Adipocyte (in vitro differentiated cells): ENCODE data around the gene IL20.
A peak's percentile ranks its signal among the peaks of the same experiment; 100 is the strongest.

Experiments
- DNase-seq: peaks from one replicate; pipeline ENCODE4 v3.0.0-alpha.2; 2015; ENCODE audit warnings: low read depth
- H3K27me3 ChIP-seq: replicated peaks from 2 replicates; pipeline ENCODE4 v1.7.0; 2013; ENCODE audit warnings: mild to moderate bottlenecking, low read length, moderate library complexity; ENCODE audit not compliant: control insufficient read depth, insufficient read depth
- H3K36me3 ChIP-seq: 2 replicates; pipeline ENCODE4 v1.7.0; 2013; ENCODE audit warnings: low read length, mild to moderate bottlenecking, moderate library complexity; ENCODE audit not compliant: control insufficient read depth, insufficient read depth, severe bottlenecking
- H3K4me1 ChIP-seq: 2 replicates; pipeline ENCODE4 v1.7.0; 2013; ENCODE audit warnings: mild to moderate bottlenecking, low read length, moderate library complexity; ENCODE audit not compliant: control insufficient read depth, insufficient read depth
- H3K4me3 ChIP-seq: 2 replicates; pipeline ENCODE4 v1.7.0; 2013; ENCODE audit warnings: mild to moderate bottlenecking, low read length, moderate library complexity
- H3K9ac ChIP-seq: 2 replicates; pipeline ENCODE4 v1.7.0; 2013; ENCODE audit warnings: mild to moderate bottlenecking, low read length, moderate library complexity
- H3K9me3 ChIP-seq: 2 replicates; pipeline ENCODE4 v1.7.0; 2013; ENCODE audit warnings: mild to moderate bottlenecking, low read length, moderate library complexity; ENCODE audit not compliant: control insufficient read depth

Gene IL20

DNA sequence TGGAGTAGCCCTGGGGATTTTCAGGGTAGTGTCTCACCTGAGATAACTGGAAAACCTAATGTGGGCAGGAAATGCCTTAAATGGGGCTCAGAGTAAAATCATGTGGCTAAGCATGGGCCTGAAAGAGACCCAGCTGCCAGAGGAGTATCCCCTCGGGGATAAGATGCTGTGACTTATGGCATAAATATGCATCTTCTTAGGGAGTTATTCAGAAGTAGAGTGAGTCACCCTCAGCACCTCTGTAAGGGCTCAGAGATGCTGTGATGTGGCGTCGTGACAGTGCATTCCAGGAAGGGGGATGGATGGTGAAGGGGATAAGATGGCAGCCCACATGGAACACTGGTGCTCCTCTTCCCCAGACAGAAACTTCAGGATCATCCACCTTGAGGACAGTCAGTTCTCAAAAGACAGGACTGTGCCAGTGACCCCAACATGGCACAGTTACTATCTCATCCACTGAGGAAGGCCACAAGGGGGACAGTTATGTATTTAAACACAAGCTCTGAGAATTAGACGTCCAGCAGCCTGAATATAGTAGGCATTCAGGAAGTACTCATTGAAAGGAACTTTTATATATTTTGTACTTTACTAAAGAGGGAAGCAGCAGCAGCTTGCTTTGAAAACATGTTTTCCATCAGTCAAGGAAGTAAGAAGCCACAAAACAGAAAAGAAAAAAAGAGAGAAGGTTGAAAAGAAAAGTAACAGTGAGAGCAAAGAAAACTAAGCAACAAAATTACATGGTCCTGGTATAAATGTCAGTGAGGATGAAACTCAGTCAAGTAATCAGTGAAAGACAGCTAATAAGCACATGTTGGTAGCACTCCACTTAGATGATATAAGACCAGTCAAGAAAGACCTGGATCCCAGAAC, 40.1 kb downstream of the IL20 start:
- DNase-seq = peak; percentile 72
- peaks cover 9% of the 10 kb centered on the region for H3K4me1 ChIP-seq

DNA sequence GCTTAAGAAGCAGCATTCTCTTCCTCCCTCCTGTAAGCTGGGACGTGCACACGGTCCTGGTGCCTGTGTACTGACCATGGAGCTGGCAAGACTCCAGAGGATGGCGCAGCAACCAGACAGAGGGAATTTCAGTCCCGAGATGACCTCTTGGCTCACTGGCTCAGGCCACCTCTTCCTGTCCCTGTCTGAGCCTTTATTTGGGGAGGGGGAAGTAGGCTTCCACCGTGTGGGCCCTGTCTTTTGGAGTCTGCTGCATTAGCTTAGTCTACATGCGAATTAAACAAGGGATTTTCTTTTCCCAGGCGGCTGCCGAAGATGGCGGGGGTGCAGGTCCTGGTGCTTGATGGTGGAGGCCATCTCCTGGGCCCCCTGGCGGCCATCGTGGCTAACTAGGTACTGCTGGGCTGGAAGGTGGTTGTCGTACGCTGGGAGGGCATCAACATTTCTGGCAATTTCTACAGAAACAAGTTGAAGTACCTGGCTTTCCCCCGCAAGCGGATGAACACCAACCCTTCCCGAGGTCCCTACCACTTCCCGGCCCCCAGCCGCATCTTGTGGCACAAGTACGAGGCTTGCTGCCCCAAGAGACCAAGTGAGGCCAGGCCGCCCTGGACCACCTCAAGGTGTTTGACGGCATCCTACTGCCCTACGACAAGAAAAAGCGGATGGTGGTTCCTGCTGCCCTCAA, 42.0 kb downstream of the IL20 start:
- H3K4me1 ChIP-seq = peaks cover 9% of the 10 kb centered on the region
- no peaks in the 10 kb centered on the region for H3K9me3 ChIP-seq
- H3K9ac ChIP-seq = no peak overlapping the region
- DNase-seq = no peak
- H3K36me3 ChIP-seq = no peaks in the 10 kb centered on the region
- H3K4me3 ChIP-seq = no peak overlapping the region
- H3K27me3 ChIP-seq = peaks cover 12% of the 10 kb centered on the region

More for the DNA sequence above, 40.1 kb downstream of the IL20 start:
- H3K9me3 ChIP-seq = no peaks in the 10 kb centered on the region
- H3K4me3 ChIP-seq = no peak overlapping the region
- H3K36me3 ChIP-seq = no peaks in the 10 kb centered on the region
- no peak overlapping the region for H3K9ac ChIP-seq
- H3K27me3 ChIP-seq = peaks cover 12% of the 10 kb centered on the region

GRCh38 chr1:206908038-206908437, 42.6 kb downstream of the IL20 start:
- Histone ChIP-seq H3K9ac (no peak overlapping the region), H3K27me3 (peaks cover 15% of the 10 kb centered on the region), H3K36me3 (no peaks in the 10 kb centered on the region), H3K4me1 (peaks cover 9% of the 10 kb centered on the region), H3K4me3 (no peak overlapping the region), H3K9me3 (no peaks in the 10 kb centered on the region)
- DNase-seq = no peak

GRCh38 chr1:206909161-206909882, 43.9 kb downstream of the IL20 start:
- H3K9ac ChIP-seq = no peak overlapping the region
- H3K4me3 ChIP-seq = peak overlapping the region; percentile 67
- H3K9me3 ChIP-seq = no peaks in the 10 kb centered on the region
- H3K27me3 ChIP-seq = peaks cover 27% of the 10 kb centered on the region
- no peaks in the 10 kb centered on the region for H3K36me3 ChIP-seq
- DNase-seq = peak; percentile 42
- peaks cover 6% of the 10 kb centered on the region for H3K4me1 ChIP-seq

DNA sequence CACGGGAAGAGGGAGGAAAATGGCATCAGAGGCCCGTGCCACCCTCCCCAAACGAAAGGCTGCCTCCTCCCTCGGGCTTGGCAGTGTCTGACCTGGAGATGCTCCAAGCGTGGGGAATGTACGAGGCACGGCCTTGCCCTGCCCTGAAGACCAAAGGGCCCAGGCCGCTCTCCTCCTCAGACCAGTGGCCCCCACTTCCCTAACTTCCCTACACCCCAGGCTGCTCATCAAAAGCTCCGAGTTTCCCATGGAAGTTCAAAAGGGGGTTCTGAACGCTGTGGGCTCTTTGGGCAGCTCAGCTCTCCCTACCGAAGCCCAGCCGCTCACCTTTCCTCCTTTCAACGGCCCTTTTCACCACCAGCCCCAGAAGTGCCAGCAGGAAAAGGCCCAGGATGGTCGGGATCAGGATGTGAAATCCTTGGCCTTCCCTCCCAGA, 44.5 kb downstream of the IL20 start:
- no peak overlapping the region for H3K9ac ChIP-seq
- H3K4me3 ChIP-seq = peak overlapping the region; percentile 67
- no peaks in the 10 kb centered on the region for H3K36me3 ChIP-seq
- peaks cover 29% of the 10 kb centered on the region for H3K27me3 ChIP-seq
- DNase-seq = no peak
- no peaks in the 10 kb centered on the region for H3K9me3 ChIP-seq
- peaks cover 3% of the 10 kb centered on the region for H3K4me1 ChIP-seq

DNA sequence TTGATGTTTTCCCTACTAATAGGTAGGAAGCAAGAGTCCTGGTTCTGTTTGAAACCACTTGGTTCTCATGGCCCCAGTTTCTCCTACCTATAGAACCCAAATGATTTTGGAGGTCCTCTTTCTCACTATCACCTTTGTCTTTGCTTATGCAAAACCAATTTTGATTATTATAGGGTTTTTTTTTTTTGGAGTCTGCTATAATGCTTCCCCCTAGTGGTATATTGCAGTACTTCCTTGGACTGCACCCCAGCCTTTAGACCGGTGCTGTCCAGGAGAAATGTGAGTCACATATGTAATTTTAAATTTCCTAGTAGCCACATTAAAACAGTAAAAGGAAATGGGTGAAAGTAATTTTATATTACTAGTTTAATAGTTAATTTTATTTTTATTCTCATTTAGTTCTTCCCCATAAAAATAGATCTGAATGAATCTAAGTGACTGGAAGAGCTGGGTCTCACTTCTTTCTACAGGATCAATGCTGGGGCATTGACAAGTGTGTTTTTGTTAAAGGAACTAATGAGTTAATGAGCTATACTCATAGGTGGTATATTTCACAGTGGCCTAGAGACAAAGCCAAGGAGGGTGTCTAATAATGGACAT, 45.7 kb downstream of the IL20 start:
- Histone ChIP-seq H3K27me3 (peaks cover 40% of the 10 kb centered on the region), H3K9me3 (no peaks in the 10 kb centered on the region), H3K9ac (no peak overlapping the region), H3K4me3 (no peak overlapping the region), H3K36me3 (no peaks in the 10 kb centered on the region), H3K4me1 (no peaks in the 10 kb centered on the region)
- DNase-seq = peak; percentile 89

DNA sequence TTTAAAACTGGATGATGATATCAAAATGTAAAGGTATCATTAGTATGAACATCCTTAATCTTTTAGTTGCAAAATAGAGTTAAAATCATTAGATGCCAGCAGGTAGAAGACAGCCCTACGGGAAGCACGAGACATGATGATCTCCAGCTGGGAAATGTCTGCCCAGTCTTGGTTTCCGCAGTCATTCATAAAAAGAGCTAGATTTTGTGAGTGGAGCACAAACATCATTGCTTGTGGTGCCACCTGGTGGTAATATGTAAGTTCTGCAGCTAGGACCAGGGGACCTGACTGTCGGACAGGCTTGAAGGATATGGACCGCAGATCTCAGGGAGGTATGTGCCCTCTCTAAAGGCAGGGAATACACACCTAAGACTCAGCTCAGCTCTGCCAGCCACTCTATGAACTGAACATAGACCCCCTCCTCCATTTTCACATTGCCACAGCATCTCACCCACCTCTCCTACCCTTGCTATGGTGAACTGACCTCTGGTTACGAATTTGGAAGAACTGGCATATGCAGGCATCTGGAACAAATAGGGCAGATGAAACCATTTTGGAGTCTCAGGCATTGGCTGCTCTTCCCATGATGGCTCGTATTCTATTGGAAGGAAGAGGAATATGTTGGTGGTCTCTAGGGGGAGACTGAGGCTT, 47.1 kb downstream of the IL20 start:
- Histone ChIP-seq H3K9me3 (no peaks in the 10 kb centered on the region), H3K27me3 (peaks cover 47% of the 10 kb centered on the region), H3K4me3 (no peak overlapping the region), H3K36me3 (no peaks in the 10 kb centered on the region), H3K4me1 (no peaks in the 10 kb centered on the region), H3K9ac (no peak overlapping the region)
- DNase-seq = peak; percentile 94

- H3K36me3 ChIP-seq = no peaks in the 10 kb centered on the region
- DNase-seq = no peak
- no peak overlapping the region for H3K4me3 ChIP-seq
- H3K4me1 ChIP-seq = no peaks in the 10 kb centered on the region
- H3K9ac ChIP-seq = no peak overlapping the region
- no peaks in the 10 kb centered on the region for H3K9me3 ChIP-seq
- H3K27me3 ChIP-seq = peaks cover 48% of the 10 kb centered on the region
Measured at GRCh38 chr1:206913766-206914537, 48.5 kb downstream of the IL20 start.

GRCh38 chr1:206915030-206915735, 49.8 kb downstream of the IL20 start:
- Histone ChIP-seq H3K4me1 (no peaks in the 10 kb centered on the region), H3K27me3 (peaks cover 41% of the 10 kb centered on the region), H3K9ac (no peak overlapping the region), H3K9me3 (no peaks in the 10 kb centered on the region), H3K36me3 (no peaks in the 10 kb centered on the region), H3K4me3 (no peak overlapping the region)
- no peak for DNase-seq
